Left ventricle myocardium superior (tissue), 1 donor: ENCODE data around the gene SIAH1. TPM values are rescaled to one million over a fixed set of nuclear protein-coding genes. Genes with fewer than 3 reads are reported as not detected.

Source experiments
- ATAC-seq: fragments of 200-7000 bp; cut with Tn5 transposase; one replicate; pipeline ENCODE4 v1.9.1; 2020; ENCODE audit warnings: mild to moderate bottlenecking, moderate library complexity
- DNase-seq: peaks from one replicate; pipeline ENCODE4 v3.0.0-alpha.2; 2020
- intact Hi-C: fragments of 100-400 bp; cut with micrococcal nuclease; formaldehyde crosslinking; loops from one replicate; pipeline ENCODE4 v1.11.0; 2022
- total RNA-seq: library from RNA; stranded (reverse); fragmentation: NEBNext Ultra II Directional; extraction: Animal tissue kit (Norgen Biotek cat#: 25700); gene quantifications from one replicate; pipeline ENCODE4 v1.2.1, GENCODE V29; 2021
- donor health status: DM: no; HTN: yes; CAD: no; lungs with severe emphysema.

SIAH1 gene
- total RNA-seq, 1 donor from 2014 or later: 14.1 TPM

GRCh38 chr16:48352648-48353390, 32.4 kb downstream of the SIAH1 start:
- intact Hi-C loops: loop anchor here (5.0 kb wide), 1 partner anchor 279 kb away; no protein-coding TSS in a partner anchor
- ATAC-seq: peak; percentile 15
- DNase-seq: no peak

GRCh38 chr16:48350736-48351135, 34.5 kb downstream of the SIAH1 start:
- ATAC-seq: no peak
- intact Hi-C loops: loop anchor here (5.0 kb wide), 1 partner anchor 282 kb away; no protein-coding TSS in a partner anchor
- DNase-seq: no peak

- ATAC-seq: no peak
- intact Hi-C loops: no loop called here
- no peak for DNase-seq
Observed at GRCh38 chr16:48347980-48348379, 37.2 kb downstream of the SIAH1 start.

GRCh38 chr16:48347191-48347865, 37.9 kb downstream of the SIAH1 start:
- intact Hi-C loops: no loop called here
- DNase-seq: no peak
- ATAC-seq: no peak

- ATAC-seq: no peak
- intact Hi-C loops: no loop called here
- DNase-seq: no peak
Observed at GRCh38 chr16:48342591-48342990, 42.6 kb downstream of the SIAH1 start.

- DNase-seq (no peak), ATAC-seq (no peak)
- intact Hi-C loops: no loop called here
Observed at GRCh38 chr16:48340054-48340453, 45.2 kb downstream of the SIAH1 start.

- DNase-seq (no peak), ATAC-seq (no peak)
- intact Hi-C loops: no loop called here
Observed at GRCh38 chr16:48335961-48336360, 49.3 kb downstream of the SIAH1 start.

GRCh38 chr16:48334325-48334724, 50.9 kb downstream of the SIAH1 start:
- ATAC-seq: no peak
- intact Hi-C loops: no loop called here
- no peak for DNase-seq

- intact Hi-C loops: no loop called here
- DNase-seq (no peak), ATAC-seq (no peak)
Observed at GRCh38 chr16:48332978-48333377, 52.2 kb downstream of the SIAH1 start.

- ATAC-seq: peak; percentile 60
- no peak for DNase-seq
- intact Hi-C loops: no loop called here
Observed at GRCh38 chr16:48330841-48331192, 54.4 kb downstream of the SIAH1 start.

GRCh38 chr16:48330189-48330840, 54.9 kb downstream of the SIAH1 start:
- DNase-seq: no peak
- intact Hi-C loops: no loop called here
- peak; percentile 32 for ATAC-seq

GRCh38 chr16:48329138-48329537, 56.1 kb downstream of the SIAH1 start:
- DNase-seq (no peak), ATAC-seq (no peak)
- intact Hi-C loops: no loop called here

- intact Hi-C loops: no loop called here
- DNase-seq: no peak
- no peak for ATAC-seq
Observed at GRCh38 chr16:48326915-48327314, 58.3 kb downstream of the SIAH1 start.

GRCh38 chr16:48323783-48324775, 61.1 kb downstream of the SIAH1 start:
- DNase-seq (no peak), ATAC-seq (no peak)
- intact Hi-C loops: no loop called here

- intact Hi-C loops: no loop called here
- ATAC-seq: no peak
- DNase-seq: no peak
Observed at GRCh38 chr16:48321317-48322036, 63.7 kb downstream of the SIAH1 start.

GRCh38 chr16:48318630-48319029, 66.6 kb downstream of the SIAH1 start:
- DNase-seq (no peak), ATAC-seq (peak; percentile 88)

GRCh38 chr16:48317614-48318315, 67.4 kb downstream of the SIAH1 start:
- intact Hi-C loops: no loop called here
- peak; percentile 22 for ATAC-seq
- DNase-seq: no peak

More at GRCh38 chr16:48318630-48319029, 66.6 kb downstream of the SIAH1 start:
- intact Hi-C loops: no loop called here

- intact Hi-C loops: no loop called here
- ATAC-seq (no peak), DNase-seq (no peak)
Observed at GRCh38 chr16:48317026-48317425, 68.2 kb downstream of the SIAH1 start.
